ENCODE data around the gene TAF5L. TPM values are rescaled to one million over a fixed set of nuclear protein-coding genes. Genes with fewer than 3 reads are reported as not detected.

The TAF5L gene
- total and polyA plus RNA-seq, 2 of the 13 experiments (the other 11 are each of a cell fraction or from before 2014, with no cell fraction given) = 10.8 to 18.2 TPM

DNA sequence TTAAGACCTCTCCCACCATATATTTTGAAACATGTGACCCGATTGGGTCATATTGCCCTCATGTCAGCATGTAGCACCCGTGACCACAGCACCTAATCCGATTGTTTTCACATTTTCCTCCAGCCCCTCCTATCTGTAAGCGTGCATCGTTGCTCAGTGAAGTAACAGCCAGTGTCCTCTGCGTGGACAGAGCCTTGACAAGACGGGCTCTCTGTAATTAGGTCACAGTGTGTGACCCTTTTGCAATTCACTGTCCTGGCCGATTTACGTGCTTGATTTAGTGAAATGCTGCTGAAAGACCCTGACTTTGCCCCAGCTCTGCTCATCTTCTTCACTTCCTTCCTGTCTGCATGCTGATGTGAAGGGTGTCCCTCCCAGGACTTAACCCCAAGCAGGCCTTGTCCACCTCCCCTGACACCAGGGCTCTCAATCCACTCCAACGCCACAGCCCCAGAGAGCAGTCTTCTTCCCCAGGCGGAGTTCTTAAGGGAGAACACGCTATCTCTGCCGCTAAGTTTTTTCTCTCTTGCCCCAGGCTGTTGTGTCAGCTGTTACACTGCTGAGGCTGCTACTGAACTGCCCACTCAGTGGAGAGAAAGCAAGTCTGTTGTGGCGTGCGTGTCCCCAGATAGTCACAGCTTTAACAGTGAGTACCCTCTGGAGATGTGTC, 19.5 kb upstream of the TAF5L start (continued):
- TF ChIP-seq NCOA5 (CRISPR knock-in tag; IDR thresholded peaks at IDR 0.05) (no peak), ZFP36 (IDR thresholded peaks at IDR 0.05; ENCODE audit: borderline replicate concordance, low read depth, low read length, partially characterized antibody) (no peak), MAFG (CRISPR knock-in tag; IDR thresholded peaks at IDR 0.05) (no peak), RNF2 (conservative IDR thresholded peaks at IDR 0.05; ENCODE audit: low read depth) (no peak), CHD2 (IDR thresholded peaks at IDR 0.05; ENCODE audit: low read depth, low read length) (no peak)
- TF ChIP-seq, protein P1, sequence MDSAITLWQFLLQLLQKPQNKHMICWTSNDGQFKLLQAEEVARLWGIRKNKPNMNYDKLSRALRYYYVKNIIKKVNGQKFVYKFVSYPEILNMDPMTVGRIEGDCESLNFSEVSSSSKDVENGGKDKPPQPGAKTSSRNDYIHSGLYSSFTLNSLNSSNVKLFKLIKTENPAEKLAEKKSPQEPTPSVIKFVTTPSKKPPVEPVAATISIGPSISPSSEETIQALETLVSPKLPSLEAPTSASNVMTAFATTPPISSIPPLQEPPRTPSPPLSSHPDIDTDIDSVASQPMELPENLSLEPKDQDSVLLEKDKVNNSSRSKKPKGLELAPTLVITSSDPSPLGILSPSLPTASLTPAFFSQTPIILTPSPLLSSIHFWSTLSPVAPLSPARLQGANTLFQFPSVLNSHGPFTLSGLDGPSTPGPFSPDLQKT (CRISPR knock-in tag; IDR thresholded peaks at IDR 0.05; ENCODE audit: borderline replicate concordance) = no peak
- TF ChIP-seq, protein P2, sequence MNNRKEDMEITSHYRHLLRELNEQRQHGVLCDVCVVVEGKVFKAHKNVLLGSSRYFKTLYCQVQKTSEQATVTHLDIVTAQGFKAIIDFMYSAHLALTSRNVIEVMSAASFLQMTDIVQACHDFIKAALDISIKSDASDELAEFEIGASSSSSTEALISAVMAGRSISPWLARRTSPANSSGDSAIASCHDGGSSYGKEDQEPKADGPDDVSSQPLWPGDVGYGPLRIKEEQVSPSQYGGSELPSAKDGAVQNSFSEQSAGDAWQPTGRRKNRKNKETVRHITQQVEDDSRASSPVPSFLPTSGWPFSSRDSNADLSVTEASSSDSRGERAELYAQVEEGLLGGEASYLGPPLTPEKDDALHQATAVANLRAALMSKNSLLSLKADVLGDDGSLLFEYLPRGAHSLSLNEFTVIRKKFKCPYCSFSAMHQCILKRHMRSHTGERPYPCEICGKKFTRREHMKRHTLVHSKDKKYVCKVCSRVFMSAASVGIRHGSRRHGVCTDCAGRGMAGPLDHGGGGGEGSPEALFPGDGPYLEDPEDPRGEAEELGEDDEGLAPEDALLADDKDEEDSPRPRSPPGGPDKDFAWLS (CRISPR knock-in tag; IDR thresholded peaks at IDR 0.05; ENCODE audit: borderline replicate concordance) = no peak

DNA sequence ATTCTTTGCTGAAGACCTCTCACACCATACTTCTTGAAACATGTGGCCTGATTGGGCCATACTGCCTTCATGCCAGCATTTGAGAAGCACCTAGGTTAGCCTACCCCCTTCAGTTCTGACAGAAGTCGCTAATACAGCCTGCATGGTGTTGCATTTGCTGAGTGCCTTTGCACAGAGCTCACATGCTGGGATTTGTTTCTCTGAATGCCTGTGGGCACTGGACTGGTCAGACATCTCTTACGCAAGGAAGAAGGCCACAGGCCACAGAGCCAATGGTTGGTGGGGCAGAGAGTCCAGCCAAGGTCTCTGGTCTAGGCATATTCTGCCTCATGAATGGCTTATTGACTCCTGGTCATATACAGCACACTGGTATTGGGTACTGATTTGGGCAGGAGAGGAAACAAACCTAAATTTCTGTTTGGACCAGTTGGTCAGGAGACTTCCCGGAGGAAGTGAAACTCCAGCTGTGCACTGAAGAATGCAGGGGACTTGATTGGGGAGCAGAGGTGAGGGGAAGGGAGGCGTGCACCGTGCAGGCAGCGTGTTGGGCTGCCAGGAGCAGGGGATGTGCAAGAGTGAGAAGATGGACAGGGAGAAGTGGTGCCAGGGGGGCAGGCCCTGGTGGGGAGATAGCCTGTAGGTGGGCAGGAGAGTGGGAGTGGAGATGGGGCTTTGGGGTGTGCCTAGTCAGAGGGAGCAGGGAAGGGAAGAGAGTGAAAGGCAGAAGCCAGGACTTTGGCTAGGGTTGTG, 18.2 kb upstream of the TAF5L start:
- no peak overlapping the region for H3K27ac ChIP-seq (ENCODE audit: extremely low read length, insufficient read depth, low read length)
- DNase-seq (ENCODE audit: low spot score) (no peak), FAIRE-seq (no peak), ATAC-seq (peak; percentile 39; the same call in 1 of the 3 replicates)
- no peaks in the 10 kb centered on the region for H3K27me3 ChIP-seq (ENCODE audit: control insufficient read depth in 1 of 2, insufficient read depth in 2 of 2, low read length in 2 of 2)
- no peak overlapping the region for H3K4me3 ChIP-seq (replicated peaks in 1 of 3; ENCODE audit: insufficient read depth in 1 of 3, low read depth in 2 of 3, low read length in 3 of 3)
- in situ Hi-C loops (cut with HindIII; ENCODE audit: extremely low pct_ligation_motif_present, low pct_unique_long_range_greater_than_20kb) = no loop called here
- no peak overlapping the region for H2AFZ ChIP-seq (ENCODE audit: low read length)
- 94% methylated on average over 6 of the region's 6 CpGs for WGBS (ENCODE audit: low lambda C conversion rate)
- H3K4me2 ChIP-seq (ENCODE audit: low read depth, low read length) = no peak overlapping the region
- CTCF ChIA-PET (ENCODE audit: low intra/inter-chr PET ratio, low total read pairs) = no interaction called here
- no peak overlapping the region for H3K9ac ChIP-seq (ENCODE audit: insufficient read depth, low read depth, low read length)
- BruUV-seq (replicated peaks) = no TSS peak
- H3K9me3 ChIP-seq (ENCODE audit: low read length) = no peaks in the 10 kb centered on the region
- TF ChIP-seq SP140L (CRISPR knock-in tag; IDR thresholded peaks at IDR 0.05; ENCODE audit: borderline replicate concordance) (no peak), ZNF598 (CRISPR knock-in tag; IDR thresholded peaks at IDR 0.05; ENCODE audit: borderline replicate concordance) (no peak)
- TF ChIP-seq, protein P3, sequence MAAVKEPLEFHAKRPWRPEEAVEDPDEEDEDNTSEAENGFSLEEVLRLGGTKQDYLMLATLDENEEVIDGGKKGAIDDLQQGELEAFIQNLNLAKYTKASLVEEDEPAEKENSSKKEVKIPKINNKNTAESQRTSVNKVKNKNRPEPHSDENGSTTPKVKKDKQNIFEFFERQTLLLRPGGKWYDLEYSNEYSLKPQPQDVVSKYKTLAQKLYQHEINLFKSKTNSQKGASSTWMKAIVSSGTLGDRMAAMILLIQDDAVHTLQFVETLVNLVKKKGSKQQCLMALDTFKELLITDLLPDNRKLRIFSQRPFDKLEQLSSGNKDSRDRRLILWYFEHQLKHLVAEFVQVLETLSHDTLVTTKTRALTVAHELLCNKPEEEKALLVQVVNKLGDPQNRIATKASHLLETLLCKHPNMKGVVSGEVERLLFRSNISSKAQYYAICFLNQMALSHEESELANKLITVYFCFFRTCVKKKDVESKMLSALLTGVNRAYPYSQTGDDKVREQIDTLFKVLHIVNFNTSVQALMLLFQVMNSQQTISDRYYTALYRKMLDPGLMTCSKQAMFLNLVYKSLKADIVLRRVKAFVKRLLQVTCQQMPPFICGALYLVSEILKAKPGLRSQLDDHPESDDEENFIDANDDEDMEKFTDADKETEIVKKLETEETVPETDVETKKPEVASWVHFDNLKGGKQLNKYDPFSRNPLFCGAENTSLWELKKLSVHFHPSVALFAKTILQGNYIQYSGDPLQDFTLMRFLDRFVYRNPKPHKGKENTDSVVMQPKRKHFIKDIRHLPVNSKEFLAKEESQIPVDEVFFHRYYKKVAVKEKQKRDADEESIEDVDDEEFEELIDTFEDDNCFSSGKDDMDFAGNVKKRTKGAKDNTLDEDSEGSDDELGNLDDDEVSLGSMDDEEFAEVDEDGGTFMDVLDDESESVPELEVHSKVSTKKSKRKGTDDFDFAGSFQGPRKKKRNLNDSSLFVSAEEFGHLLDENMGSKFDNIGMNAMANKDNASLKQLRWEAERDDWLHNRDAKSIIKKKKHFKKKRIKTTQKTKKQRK (IDR thresholded peaks at IDR 0.05; ENCODE audit: low read length) = no peak
- H4K20me1 ChIP-seq (ENCODE audit: insufficient read depth, low read length) = no peaks in the 10 kb centered on the region
- H3K79me2 ChIP-seq (ENCODE audit: insufficient read depth, low read length) = peaks cover 4% of the 10 kb centered on the region
- POLR2A ChIA-PET = no interaction called here
- H3K4me1 ChIP-seq (ENCODE audit: insufficient read depth, low read length) = no peaks in the 10 kb centered on the region
- intact Hi-C loops (cut with micrococcal nuclease; ENCODE audit: unreplicated experiment) = no loop called here
- H3K36me3 ChIP-seq (replicated peaks in 1 of 2; ENCODE audit: control insufficient read depth in 1 of 2, insufficient read depth in 2 of 2, low read length in 2 of 2) = peaks cover 26 to 69% of the 10 kb centered on the region in 2 experiments
